Smooth muscle cell (in vitro differentiated cells): ENCODE measurements around the gene ATP2B3. TPM values are rescaled to one million over a fixed set of nuclear protein-coding genes. Genes with fewer than 3 reads are reported as not detected.

Experiments
- DNase-seq: peaks from one replicate; lab custom pipeline; 2025; ENCODE audit not compliant: unreplicated experiment; lab: John Stamatoyannopoulos, UW
- H2AFZ ChIP-seq: fragments of 200-600 bp; sonication (generic); 2 replicates; pipeline ENCODE4 v1.6.0; 2016; ENCODE audit warnings: antibody characterized with exemption, low read depth, mild to moderate bottlenecking
- H3F3A ChIP-seq: fragments of 200-600 bp; sonication (generic); 2 replicates; pipeline ENCODE4 v1.6.0; 2017; ENCODE audit warnings: antibody characterized with exemption, low read depth
- H3K27ac ChIP-seq: fragments of 200-600 bp; sonication (generic); 2 replicates; pipeline ENCODE4 v1.5.1; 2016; ENCODE audit warnings: low read depth, mild to moderate bottlenecking
- H3K27me3 ChIP-seq: fragments of 200-600 bp; sonication (generic); 2 replicates; pipeline ENCODE4 v1.6.1; 2016; ENCODE audit warnings: low read depth, mild to moderate bottlenecking
- H3K36me3 ChIP-seq: fragments of 200-600 bp; sonication (generic); 2 replicates; pipeline ENCODE4 v1.5.1; 2016; ENCODE audit warnings: low read depth
- H3K4me1 ChIP-seq: fragments of 200-600 bp; sonication (generic); 2 replicates; pipeline ENCODE4 v1.5.1; 2016; ENCODE audit warnings: low read depth
- H3K4me2 ChIP-seq: fragments of 200-600 bp; sonication (generic); 2 replicates; pipeline ENCODE4 v1.6.0; 2016; ENCODE audit warnings: mild to moderate bottlenecking
- H3K4me3 ChIP-seq: fragments of 200-600 bp; sonication (generic); 2 replicates; pipeline ENCODE4 v1.5.1; 2016; ENCODE audit warnings: mild to moderate bottlenecking
- H3K79me2 ChIP-seq: fragments of 200-600 bp; sonication (generic); 2 replicates; pipeline ENCODE4 v1.6.0; 2016; ENCODE audit warnings: low read depth, mild to moderate bottlenecking
- H3K9ac ChIP-seq: fragments of 200-600 bp; sonication (generic); 2 replicates; pipeline ENCODE4 v1.6.0; 2016; ENCODE audit warnings: low read depth
- H3K9me3 ChIP-seq: fragments of 200-600 bp; sonication (generic); replicated peaks from 2 replicates; pipeline ENCODE4 v1.5.1; 2016; ENCODE audit warnings: low read depth
- H4K20me1 ChIP-seq: fragments of 200-600 bp; sonication (generic); 2 replicates; pipeline ENCODE4 v1.6.0; 2016; ENCODE audit warnings: low read depth
- CTCF ChIP-seq: fragments of 200-600 bp; sonication (generic); IDR thresholded peaks from 2 replicates; pipeline ENCODE4 v1.5.1; 2017; ENCODE audit warnings: borderline replicate concordance, mild to moderate bottlenecking, antibody characterized with exemption; ENCODE audit not compliant: insufficient read depth, poor library complexity, severe bottlenecking
- WGBS: methylation state at CpG from one replicate; pipeline ENCODE4 v1.1.7; 2016; ENCODE audit warnings: low lambda C conversion rate; 5-methylcytosine and 5-hydroxymethylcytosine counted together
- polyA plus RNA-seq: library from polyadenylated mRNA; unstranded; fragments of >200 nt; fragmentation: Nextera tagmentation; extraction: Ambion mirVana; gene quantifications from 2 replicates; pipeline ENCODE4 v1.2.1, GENCODE V29; 2016
- total RNA-seq: library from RNA; depleted of rRNA; stranded (reverse); fragments of >200 nt; gene quantifications from 2 replicates; pipeline ENCODE4 v1.2.3, GENCODE V29; 2014

Gene ATP2B3
- total and polyA plus RNA-seq, 2 experiments from 2014 or later: 0.05 to 0.22 TPM

- no peak for TF ChIP-seq CTCF
- Histone ChIP-seq H3K27ac (peak overlapping the region; percentile 97), H3K4me2 (peak overlapping the region; percentile 59)
Observed at GRCh38 chrX:153477901-153478300, 39.5 kb upstream of the ATP2B3 start.

GRCh38 chrX:153478746-153479145, 38.7 kb upstream of the ATP2B3 start:
- no peaks in the 10 kb centered on the region for H3K9me3 ChIP-seq
- H3K27me3 ChIP-seq: no peaks in the 10 kb centered on the region
- no peaks in the 10 kb centered on the region for H3K4me1 ChIP-seq
- no peak overlapping the region for H3K27ac ChIP-seq
- H3K79me2 ChIP-seq: no peaks in the 10 kb centered on the region
- no peaks in the 10 kb centered on the region for H3F3A ChIP-seq
- no peaks in the 10 kb centered on the region for H4K20me1 ChIP-seq
- H3K36me3 ChIP-seq: no peaks in the 10 kb centered on the region
- no peak overlapping the region for H2AFZ ChIP-seq
- H3K9ac ChIP-seq: no peak overlapping the region
- WGBS: 89% methylated on average over 16 of the region's 16 CpGs
- no peak overlapping the region for H3K4me2 ChIP-seq
- no peak for DNase-seq
- no peak overlapping the region for H3K4me3 ChIP-seq
- no peak for TF ChIP-seq CTCF

More at GRCh38 chrX:153477901-153478300, 39.5 kb upstream of the ATP2B3 start:
- WGBS: 76% methylated on average over 8 of the region's 9 CpGs
- DNase-seq: no peak
- no peaks in the 10 kb centered on the region for H3K9me3 ChIP-seq
- no peak overlapping the region for H2AFZ ChIP-seq
- no peaks in the 10 kb centered on the region for H4K20me1 ChIP-seq
- no peaks in the 10 kb centered on the region for H3K27me3 ChIP-seq
- no peak overlapping the region for H3K4me3 ChIP-seq
- no peaks in the 10 kb centered on the region for H3F3A ChIP-seq
- no peaks in the 10 kb centered on the region for H3K36me3 ChIP-seq
- peak overlapping the region; percentile 76 for H3K9ac ChIP-seq
- H3K4me1 ChIP-seq: no peaks in the 10 kb centered on the region
- no peaks in the 10 kb centered on the region for H3K79me2 ChIP-seq

- Histone ChIP-seq H3K79me2 (no peaks in the 10 kb centered on the region), H3K36me3 (no peaks in the 10 kb centered on the region), H3K9me3 (no peaks in the 10 kb centered on the region), H3K4me1 (no peaks in the 10 kb centered on the region), H3K4me3 (no peak overlapping the region), H3F3A (no peaks in the 10 kb centered on the region), H3K4me2 (no peak overlapping the region), H3K27ac (no peak overlapping the region), H3K27me3 (no peaks in the 10 kb centered on the region), H2AFZ (no peak overlapping the region), H4K20me1 (no peaks in the 10 kb centered on the region), H3K9ac (no peak overlapping the region)
- no peak for TF ChIP-seq CTCF
- 89% methylated on average over 13 of the region's 13 CpGs for WGBS
- DNase-seq: no peak
Observed at GRCh38 chrX:153481043-153481442, 36.4 kb upstream of the ATP2B3 start.

- Histone ChIP-seq H3K9me3 (no peaks in the 10 kb centered on the region), H3K4me1 (no peaks in the 10 kb centered on the region), H3K36me3 (no peaks in the 10 kb centered on the region), H3K79me2 (no peaks in the 10 kb centered on the region), H3K4me2 (no peak overlapping the region), H3K27ac (no peak overlapping the region), H4K20me1 (no peaks in the 10 kb centered on the region), H3K4me3 (no peak overlapping the region), H3K9ac (no peak overlapping the region), H2AFZ (no peak overlapping the region), H3F3A (no peaks in the 10 kb centered on the region), H3K27me3 (no peaks in the 10 kb centered on the region)
- WGBS: 88% methylated on average over 22 of the region's 23 CpGs
- no peak for TF ChIP-seq CTCF
- DNase-seq: no peak
Observed at GRCh38 chrX:153482376-153483015, 34.9 kb upstream of the ATP2B3 start.
